Ovary (tissue), 9 donors: Measurements from ENCODE around the gene CLDN9. TPM values are rescaled to one million over a fixed set of nuclear protein-coding genes. Genes with fewer than 3 reads are reported as not detected.

Source experiments
- DNase-seq, 5 donors: peaks; one replicate each; pipeline ENCODE4 v3.0.0-alpha.2; 2019 to 2020
- H3K27ac ChIP-seq, 2 donors: fragments of 200-600 bp; one replicate each; pipeline versions ENCODE4 v1.5.1 to v1.8.0; 2019 to 2022
- H3K27me3 ChIP-seq: fragments of 200-600 bp; one replicate; pipeline ENCODE4 v1.8.0; 2022
- H3K36me3 ChIP-seq: fragments of 200-600 bp; sonication (generic); one replicate; pipeline ENCODE4 v1.5.1; 2019
- H3K4me1 ChIP-seq: one replicate; pipeline ENCODE4 v1.8.1; 2013; ENCODE audit warnings: mild to moderate bottlenecking, moderate library complexity; ENCODE audit not compliant: insufficient read depth
- H3K4me3 ChIP-seq: fragments of 200-600 bp; sonication (generic); one replicate; pipeline ENCODE4 v1.5.1; 2017
- H3K9me3 ChIP-seq, 2 donors: fragments of 200-600 bp in 1 of 2; sonication (generic) in 1 of 2; one replicate each; pipeline versions ENCODE4 v1.5.1 to v1.8.1; 2013 to 2019; ENCODE audit warnings: mild to moderate bottlenecking in 1 of 2, moderate library complexity in 1 of 2
- CTCF ChIP-seq, 3 donors: fragments of 450-650 bp in 2 of 3; fragments of 200-600 bp in 1 of 3; IDR thresholded peaks; one replicate each; pipeline versions ENCODE4 v1.5.1 to v1.8.0; 2016 to 2022; ENCODE audit warnings: antibody characterized with exemption in 3 of 3, mild to moderate bottlenecking in 1 of 3
- EP300 ChIP-seq: sonication (generic); formaldehyde crosslinking; IDR thresholded peaks from one replicate; pipeline ENCODE4 v1.6.1; 2017; ENCODE audit warnings: antibody characterized with exemption
- POLR2A ChIP-seq: fragments of 450-650 bp; IDR thresholded peaks from one replicate; pipeline ENCODE4 v1.6.1; 2017; ENCODE audit warnings: antibody characterized with exemption, mild to moderate bottlenecking, moderate library complexity
- WGBS, 3 donors: extraction: QIAGEN DNeasy Blood & Tissue Kit in 1 of 3; methylation state at CpG; one replicate each; pipeline versions ENCODE4 v1.1.5 to v1.1.7; 2013 to 2017; 5-methylcytosine and 5-hydroxymethylcytosine counted together
- intact Hi-C, 4 donors: fragments of 100-400 bp; cut with DNase I; formaldehyde crosslinking; loops; one replicate each; pipeline versions ENCODE4 v1.11.0 to v1.15.1; 2022 to 2023
- polyA plus RNA-seq, 2 donors: library from polyadenylated mRNA; stranded (reverse); fragments of 200-250 nt in 1 of 2; fragments of 350-450 nt in 1 of 2; fragmentation: Illumina TruSeq in 1 of 2; extraction: RNeasy Lipid Tissue Mini Kit (QIAGEN cat#74804) in 1 of 2; gene quantifications; one replicate each; pipeline ENCODE4 v1.2.3, GENCODE V29; 2013 to 2014
- total RNA-seq, 7 donors: library from RNA; depleted of rRNA in 2 of 7; stranded (reverse); fragments of >200 nt in 2 of 7; fragmentation: NEBNext Ultra II Directional in 3 of 7; extraction: Animal tissue kit (Norgen Biotek cat#: 25700) in 3 of 7; gene quantifications; one replicate each; pipeline versions ENCODE4 v1.1.0 to v1.2.4, GENCODE V29; 2016 to 2023
- donor health status: DM: no; HTN: no; CAD: no; lungs with moderate emphysema.
- donor health status: DM: no; HTN: no; CAD: no.
- donor health status: Bipolar disorder and iron deficiency.
- donor health status: DM: yes; HTN: yes; CAD: no.
- donor health status: DM: no; HTN: no; CAD: no.
- donor health status: DM: yes; HTN: yes; CAD: no.

The CLDN9 gene
- total and polyA plus RNA-seq, 9 donors, result 0.11 to 0.24 (median 0.19) TPM; not detected in 5

GRCh38 chr16:3023669-3024478 is 11.2 kb downstream of the CLDN9 start, which contains the start of the genes HCFC1R1 and THOC6:
Gene HCFC1R1 (minus strand): TSS chr16:3023942. CDS start chr16:3023941, 1 bp downstream.
Gene THOC6 (plus strand): TSS chr16:3024035. CDS start chr16:3024327, 292 bp downstream.
- Histone ChIP-seq H3K4me1 (peaks cover 21% of the 10 kb centered on the region), H3K36me3 (no peaks in the 10 kb centered on the region), H3K27ac (peak within 1 kb of the TSS; percentile 91 to 92), H3K4me3 (peak within 1 kb of the TSS; percentile 76), H3K27me3 (no peaks in the 10 kb centered on the region), H3K9me3 (no peaks in the 10 kb centered on the region)
- DNase-seq, result peak; percentile 94 to 97 (median 95)
- TF ChIP-seq POLR2A (peak; percentile 62), EP300 (no peak), CTCF (IDR thresholded peaks at IDR 0.05) (peak in 1 of 3 donors; percentile 18)
- intact Hi-C loops, result loop anchor here in 1 of 4 donors (10.0 kb wide), 1 partner anchor 261 kb away; the partner anchor contains the start of gene ZNF263
- 0 to 1% (median 0%) methylated on average over 49 to 69 of the region's 69 CpGs for WGBS, 3 donors

- Histone ChIP-seq H3K4me1 (peaks cover 19% of the 10 kb centered on the region), H3K27me3 (peaks cover 2% of the 10 kb centered on the region), H3K9me3 (no peaks in the 10 kb centered on the region), H3K36me3 (no peaks in the 10 kb centered on the region), H3K27ac (no peak overlapping the region), H3K4me3 (no peak overlapping the region)
- peak in 3 of 5 donors; percentile 21 to 58 (median 40) for DNase-seq
- intact Hi-C loops, result loop anchor here in 1 of 4 donors (10.0 kb wide), 1 partner anchor 259 kb away; the partner anchor contains the start of gene ZNF263
- WGBS, 3 donors, result 88 to 94% (median 92%) methylated on average over 18 of the region's 18 CpGs
- TF ChIP-seq EP300, result no peak
- TF ChIP-seq CTCF (IDR thresholded peaks at IDR 0.05), result no peak
- no peak for TF ChIP-seq POLR2A
Observed at GRCh38 chr16:3025032-3026002, 12.6 kb downstream of the CLDN9 start.

- peaks cover 19% of the 10 kb centered on the region for H3K4me1 ChIP-seq
- no peak for DNase-seq
- peaks cover 2% of the 10 kb centered on the region for H3K27me3 ChIP-seq
- no peak overlapping the region for H3K4me3 ChIP-seq
- WGBS, 3 donors, result 92 to 96% (median 94%) methylated on average over 8 of the region's 8 CpGs
- H3K36me3 ChIP-seq, result no peaks in the 10 kb centered on the region
- no peak for TF ChIP-seq CTCF (IDR thresholded peaks at IDR 0.05)
- TF ChIP-seq EP300, result no peak
- no peak for TF ChIP-seq POLR2A
- H3K27ac ChIP-seq, result no peak overlapping the region
- intact Hi-C loops, result loop anchor here in 1 of 4 donors (10.0 kb wide), 1 partner anchor 259 kb away; the partner anchor contains the start of gene ZNF263
- H3K9me3 ChIP-seq, result no peaks in the 10 kb centered on the region
Observed at GRCh38 chr16:3026003-3026378, 13.3 kb downstream of the CLDN9 start.
